GM12864 (cell line): ENCODE results near the gene POLR3A.

Experiments
- DNase-seq: peaks from one replicate; pipeline ENCODE4 v3.0.0-alpha.2; 2011; ENCODE audit warnings: low read depth
- H3K4me3 ChIP-seq: 2 replicates; pipeline ENCODE4 v1.5.1; 2011; ENCODE audit warnings: mild to moderate bottlenecking, low read depth, low read length, control low read depth
- CTCF ChIP-seq: IDR thresholded peaks from 2 replicates; pipeline ENCODE4 v1.5.1; 2011; ENCODE audit warnings: low read depth, mild to moderate bottlenecking, moderate library complexity, low read length, control low read depth, inconsistent platforms; ENCODE audit errors: missing control alignments

The POLR3A gene

GRCh38 chr10:77979221-77979620, 50.1 kb downstream of the POLR3A start:
- no peak for DNase-seq
- H3K4me3 ChIP-seq, result no peak overlapping the region
- no peak for TF ChIP-seq CTCF

GRCh38 chr10:77978360-77978759, 51.0 kb downstream of the POLR3A start:
- no peak overlapping the region for H3K4me3 ChIP-seq
- TF ChIP-seq CTCF, result no peak
- no peak for DNase-seq

GRCh38 chr10:77977934-77978333, 51.4 kb downstream of the POLR3A start:
- no peak for DNase-seq
- TF ChIP-seq CTCF, result no peak
- no peak overlapping the region for H3K4me3 ChIP-seq

DNA sequence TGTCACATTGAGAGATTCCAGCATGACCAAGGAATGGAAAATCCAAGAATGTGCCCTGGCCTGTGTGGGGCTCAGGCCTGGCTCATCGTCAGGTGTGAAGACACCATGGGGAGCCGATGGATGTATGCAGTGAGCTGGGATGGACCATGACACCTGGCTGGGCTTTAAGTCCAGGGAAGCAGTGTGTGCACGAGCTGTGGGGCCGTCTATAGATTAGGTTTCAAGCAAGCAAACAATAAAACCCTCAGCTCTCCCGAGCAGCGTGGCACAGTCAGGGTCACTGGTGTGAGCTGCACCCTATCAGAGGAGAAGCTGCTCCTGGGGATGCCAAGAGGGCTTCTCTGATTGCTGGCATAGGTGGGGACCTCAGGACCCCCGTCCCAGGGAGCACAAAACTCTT, 52.3 kb downstream of the POLR3A start:
- H3K4me3 ChIP-seq, result no peak overlapping the region
- no peak for DNase-seq
- no peak for TF ChIP-seq CTCF

DNA sequence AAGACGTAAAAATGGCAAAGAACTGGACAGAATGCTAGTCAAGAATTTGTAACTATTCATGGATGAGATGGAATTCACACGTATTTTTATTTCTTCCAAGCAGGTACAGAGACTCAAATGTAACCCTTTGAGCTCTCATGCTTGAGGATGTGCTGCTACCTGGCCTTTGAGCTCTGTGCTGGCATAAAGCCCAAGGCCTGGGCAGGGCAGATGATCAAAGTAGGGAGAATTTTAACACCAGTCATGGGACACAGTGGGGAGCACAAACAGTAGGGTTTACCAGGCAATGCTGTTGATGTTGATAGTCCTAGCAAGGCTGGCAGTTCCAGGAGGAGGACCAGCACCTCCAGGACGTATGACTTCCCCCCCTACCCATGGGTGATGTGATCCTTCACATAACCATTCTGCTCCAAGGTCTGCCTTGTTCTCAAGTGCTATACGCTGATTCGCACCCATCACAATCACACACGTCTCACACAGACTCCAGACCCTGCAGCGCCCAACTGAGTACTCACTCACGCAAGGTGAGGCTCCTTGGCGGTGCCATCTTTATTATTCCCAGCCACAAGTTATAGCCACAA, 54.1 kb downstream of the POLR3A start:
- H3K4me3 ChIP-seq, result no peak overlapping the region
- no peak for TF ChIP-seq CTCF
- DNase-seq, result no peak

GRCh38 chr10:77974396-77975074, 54.8 kb downstream of the POLR3A start:
- no peak overlapping the region for H3K4me3 ChIP-seq
- peak; percentile 31 for TF ChIP-seq CTCF
- no peak for DNase-seq

DNA sequence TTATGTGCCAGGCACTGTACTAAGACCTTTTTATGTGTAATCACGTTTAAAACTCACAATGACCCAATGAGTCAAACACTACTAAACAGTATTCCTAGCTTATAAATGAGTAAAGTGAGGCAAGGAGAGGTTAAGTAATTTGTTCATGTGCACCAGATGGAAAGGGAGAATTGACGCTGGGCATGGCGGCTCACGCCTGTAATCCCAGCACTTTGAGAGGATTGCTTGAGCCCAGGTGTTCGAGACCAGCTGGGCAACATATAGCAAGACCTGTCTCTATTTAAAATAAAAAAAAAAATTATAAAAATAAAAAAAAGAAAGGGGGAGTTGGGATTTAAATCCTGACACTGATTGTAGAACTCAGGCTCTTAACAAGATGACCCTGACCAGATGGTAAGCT, 56.0 kb downstream of the POLR3A start:
- no peak for DNase-seq
- no peak overlapping the region for H3K4me3 ChIP-seq
- TF ChIP-seq CTCF, result no peak
